Suprapubic skin (tissue), 3 donors: ENCODE measurements around the gene NXPH3.

Experiments used
- CTCF ChIP-seq, 2 donors: fragments of 200-600 bp in 1 of 2; fragments of 450-650 bp in 1 of 2; sonication (generic) in 1 of 2; IDR thresholded peaks; one replicate each; pipeline ENCODE4 v1.5.1; 2016 to 2019; ENCODE audit warnings: antibody characterized with exemption in 2 of 2, mild to moderate bottlenecking in 1 of 2, moderate library complexity in 1 of 2
- EP300 ChIP-seq: sonication (generic); formaldehyde crosslinking; IDR thresholded peaks from one replicate; pipeline ENCODE4 v1.6.1; 2017; ENCODE audit warnings: antibody characterized with exemption

- TF ChIP-seq CTCF (IDR thresholded peaks at IDR 0.05): no peak
- no peak for TF ChIP-seq EP300
Observed at GRCh38 chr17:49595980-49596379, 20.3 kb downstream of the NXPH3 start.
